Natural killer cell (primary cell): ENCODE data around the gene SLC38A3. TPM values are rescaled to one million over a fixed set of nuclear protein-coding genes. Genes with fewer than 3 reads are reported as not detected.
A peak's percentile ranks its signal among the peaks of the same experiment; 100 is the strongest.

ENCODE experiments used
- ATAC-seq, 3 donors: fragments of 150-1000 bp in 2 of 3; fragments of 200-7000 bp in 1 of 3; cut with Tn5 transposase; 1 replicate in 1 of 3; 2 replicates in 2 of 3; pipeline ENCODE4 v1.10.0; 2021; ENCODE audit warnings: mild to moderate bottlenecking in 2 of 3, moderate library complexity in 2 of 3
- DNase-seq, 2 donors: peaks; one replicate each; pipeline versions ENCODE4 v3.0.0 to v3.0.0-alpha.2; 2013 to 2021; ENCODE audit warnings: mixed read lengths in 1 of 2
- H3K27ac ChIP-seq: one replicate; pipeline ENCODE4 v1.5.1; 2013; ENCODE audit warnings: mild to moderate bottlenecking, low read length
- H3K27me3 ChIP-seq: one replicate; pipeline ENCODE4 v1.6.1; 2013; ENCODE audit warnings: low read length; ENCODE audit not compliant: control insufficient read depth, insufficient read depth
- H3K36me3 ChIP-seq: one replicate; pipeline ENCODE4 v1.6.1; 2013; ENCODE audit warnings: low read length; ENCODE audit not compliant: control insufficient read depth, insufficient read depth
- H3K4me1 ChIP-seq: one replicate; pipeline ENCODE4 v1.6.1; 2013; ENCODE audit warnings: low read length; ENCODE audit not compliant: control insufficient read depth, insufficient read depth
- H3K4me3 ChIP-seq: one replicate; pipeline ENCODE4 v1.5.1; 2013; ENCODE audit warnings: low read length
- H3K9me3 ChIP-seq: one replicate; pipeline ENCODE4 v1.6.1; 2013; ENCODE audit warnings: low read length; ENCODE audit not compliant: control insufficient read depth, insufficient read depth
- H3K27ac Mint-ChIP-seq, 2 donors: one replicate each; pipeline ENCODE4 v1.8.0; 2022; ENCODE audit warnings: mild to moderate bottlenecking in 2 of 2, mixed read lengths in 2 of 2, moderate library complexity in 1 of 2
- H3K27me3 Mint-ChIP-seq, 2 donors: one replicate each; pipeline ENCODE4 v1.8.0; 2022; ENCODE audit warnings: low read depth in 2 of 2, mixed read lengths in 2 of 2
- H3K36me3 Mint-ChIP-seq: one replicate; pipeline ENCODE4 v1.8.0; 2022; ENCODE audit warnings: mixed read lengths
- H3K4me1 Mint-ChIP-seq, 2 donors: one replicate each; pipeline ENCODE4 v1.8.0; 2022; ENCODE audit warnings: mixed read lengths in 2 of 2
- H3K4me3 Mint-ChIP-seq: one replicate; pipeline ENCODE4 v1.8.0; 2022; ENCODE audit warnings: mild to moderate bottlenecking, moderate library complexity, mixed read lengths
- H3K9me3 Mint-ChIP-seq, 2 donors: one replicate each; pipeline ENCODE4 v1.8.0; 2022; ENCODE audit warnings: mixed read lengths in 2 of 2
- CTCF ChIP-seq: fragments of 200-600 bp; IDR thresholded peaks from one replicate; pipeline ENCODE4 v1.8.0; 2022; ENCODE audit warnings: antibody characterized with exemption
- WGBS: methylation state at CpG from one replicate; pipeline ENCODE4 v1.1.7; 2013; ENCODE audit warnings: missing lambda C conversion rate; ENCODE audit not compliant: insufficient coverage; 5-methylcytosine and 5-hydroxymethylcytosine counted together
- intact Hi-C: fragments of 100-400 bp; cut with micrococcal nuclease; formaldehyde crosslinking; loops from one replicate; pipeline ENCODE4 v1.14.2; 2022
- total RNA-seq, 4 donors: library from RNA; stranded (reverse); fragments of 120-200 nt in 1 of 4; gene quantifications; one replicate each; pipeline versions ENCODE4 v1.2.3 to v1.2.4, GENCODE V29; 2013 to 2022

The SLC38A3 gene
- total RNA-seq, 3 donors from 2014 or later (not counting 1 experiment from before 2014, with no cell fraction given), result 0.82 TPM; not detected in 2

GRCh38 chr3:50172626-50173220, 32.3 kb upstream of the SLC38A3 start:
- H3K27ac Mint-ChIP-seq, result no peak overlapping the region
- no peaks in the 10 kb centered on the region for H3K9me3 Mint-ChIP-seq
- intact Hi-C loops, result no loop called here

GRCh38 chr3:50173685-50174516, 31.2 kb upstream of the SLC38A3 start:
- peak overlapping the region in 1 of 2 donors; percentile 56 for H3K27ac Mint-ChIP-seq
- H3K4me3 Mint-ChIP-seq, result no peak overlapping the region

More at GRCh38 chr3:50172626-50173220, 32.3 kb upstream of the SLC38A3 start:
- Histone ChIP-seq H3K9me3 (no peaks in the 10 kb centered on the region), H3K4me1 (no peaks in the 10 kb centered on the region), H3K4me3 (no peak overlapping the region), H3K27ac (no peak overlapping the region), H3K36me3 (no peaks in the 10 kb centered on the region), H3K27me3 (no peaks in the 10 kb centered on the region)
- ATAC-seq (no peak), DNase-seq (no peak)
- peaks cover 0 to 4% of the 10 kb centered on the region in 2 donors for H3K4me1 Mint-ChIP-seq
- peaks cover 0 to 2% of the 10 kb centered on the region in 2 donors for H3K27me3 Mint-ChIP-seq
- 79% methylated on average over 8 of the region's 8 CpGs for WGBS
- H3K36me3 Mint-ChIP-seq, result no peaks in the 10 kb centered on the region
- TF ChIP-seq CTCF, result no peak
- no peak overlapping the region for H3K4me3 Mint-ChIP-seq

GRCh38 chr3:50174517-50174895, 30.6 kb upstream of the SLC38A3 start:
- Histone ChIP-seq H3K27me3 (no peaks in the 10 kb centered on the region), H3K9me3 (no peaks in the 10 kb centered on the region), H3K4me3 (no peak overlapping the region), H3K27ac (no peak overlapping the region), H3K4me1 (no peaks in the 10 kb centered on the region), H3K36me3 (no peaks in the 10 kb centered on the region)
- Mint-ChIP-seq H3K4me3 (no peak overlapping the region), H3K4me1 (peaks cover 0 to 4% of the 10 kb centered on the region in 2 donors), H3K27ac (no peak overlapping the region), H3K9me3 (no peaks in the 10 kb centered on the region), H3K36me3 (no peaks in the 10 kb centered on the region), H3K27me3 (peaks cover 0 to 2% of the 10 kb centered on the region in 2 donors)
- no peak for ATAC-seq
- TF ChIP-seq CTCF, result no peak
- DNase-seq, result no peak
- 96% methylated on average over 7 of the region's 7 CpGs for WGBS
- intact Hi-C loops, result no loop called here

More at GRCh38 chr3:50173685-50174516, 31.2 kb upstream of the SLC38A3 start:
- Mint-ChIP-seq H3K4me1 (peaks cover 0 to 4% of the 10 kb centered on the region in 2 donors), H3K27me3 (peaks cover 0 to 2% of the 10 kb centered on the region in 2 donors), H3K9me3 (no peaks in the 10 kb centered on the region), H3K36me3 (no peaks in the 10 kb centered on the region)
- DNase-seq, result no peak
- Histone ChIP-seq H3K4me3 (no peak overlapping the region), H3K27ac (no peak overlapping the region), H3K9me3 (no peaks in the 10 kb centered on the region), H3K4me1 (no peaks in the 10 kb centered on the region), H3K27me3 (no peaks in the 10 kb centered on the region), H3K36me3 (no peaks in the 10 kb centered on the region)
- TF ChIP-seq CTCF, result no peak
- no peak for ATAC-seq
- 77% methylated on average over 29 of the region's 29 CpGs for WGBS
- intact Hi-C loops, result no loop called here
